ENCODE measurements around the gene PCDHGA1. TPM values are rescaled to one million over a fixed set of nuclear protein-coding genes. Genes with fewer than 3 reads are reported as not detected.

Gene PCDHGA1
- total RNA-seq, 1 experiment from 2014 or later = 3.6 TPM

- Histone ChIP-seq H3K36me3 (peaks cover 31% of the 10 kb centered on the region), H3K27me3 (no peaks in the 10 kb centered on the region), H3K4me3 (peak overlapping the region; percentile 70), H3K27ac (peak overlapping the region; percentile 86), H3K9me3 (replicated peaks) (0 out of 2 replicates have a peak, but pooled peaks cover 2% of the 10 kb centered on the region), H3K4me1 (peaks cover 17% of the 10 kb centered on the region)
- peak; percentile 76 to 83 for DNase-seq
Measured at GRCh38 chr5:141476132-141476911, 146.0 kb downstream of the PCDHGA1 start.

GRCh38 chr5:141477044-141477575, 146.8 kb downstream of the PCDHGA1 start:
- Histone ChIP-seq H3K36me3 (peaks cover 37% of the 10 kb centered on the region), H3K4me1 (peaks cover 17% of the 10 kb centered on the region), H3K27me3 (no peaks in the 10 kb centered on the region), H3K4me3 (peak overlapping the region; percentile 70), H3K27ac (peak overlapping the region; percentile 86), H3K9me3 (replicated peaks) (peaks cover 5% of the 10 kb centered on the region; the same call in 1 of the 2 replicates)
- peak in 1 of 2 experiments; percentile 31 for DNase-seq

- H3K27ac ChIP-seq = no peak overlapping the region
- no peaks in the 10 kb centered on the region for H3K27me3 ChIP-seq
- peaks cover 44% of the 10 kb centered on the region for H3K36me3 ChIP-seq
- peaks cover 6% of the 10 kb centered on the region; the same call in 1 of the 2 replicates for H3K9me3 ChIP-seq (replicated peaks)
- H3K4me1 ChIP-seq = peaks cover 17% of the 10 kb centered on the region
- H3K4me3 ChIP-seq = peak overlapping the region; percentile 70
- peak in 1 of 2 experiments; percentile 47 for DNase-seq
Measured at GRCh38 chr5:141477815-141478214, 147.5 kb downstream of the PCDHGA1 start.

- Histone ChIP-seq H3K27ac (no peak overlapping the region), H3K36me3 (peaks cover 50% of the 10 kb centered on the region), H3K9me3 (replicated peaks) (peaks cover 10% of the 10 kb centered on the region; the same call in 1 of the 2 replicates), H3K4me1 (peaks cover 17% of the 10 kb centered on the region), H3K4me3 (peak overlapping the region; percentile 70), H3K27me3 (no peaks in the 10 kb centered on the region)
- DNase-seq = peak in 1 of 2 experiments; percentile 25
Measured at GRCh38 chr5:141478321-141478945, 148.1 kb downstream of the PCDHGA1 start.

GRCh38 chr5:141479776-141480175, 149.5 kb downstream of the PCDHGA1 start:
- Histone ChIP-seq H3K27ac (no peak overlapping the region), H3K36me3 (peaks cover 64% of the 10 kb centered on the region), H3K9me3 (replicated peaks) (peaks cover 15% of the 10 kb centered on the region), H3K27me3 (no peaks in the 10 kb centered on the region), H3K4me1 (peaks cover 17% of the 10 kb centered on the region), H3K4me3 (no peak overlapping the region)
- no peak for DNase-seq

- DNase-seq = no peak
- H3K4me1 ChIP-seq = peaks cover 10% of the 10 kb centered on the region
- H3K36me3 ChIP-seq = peaks cover 96% of the 10 kb centered on the region
- H3K27ac ChIP-seq = no peak overlapping the region
- peaks cover 15% of the 10 kb centered on the region for H3K9me3 ChIP-seq (replicated peaks)
- H3K27me3 ChIP-seq = no peaks in the 10 kb centered on the region
- H3K4me3 ChIP-seq = no peak overlapping the region
Measured at GRCh38 chr5:141483902-141484301, 153.6 kb downstream of the PCDHGA1 start.

GRCh38 chr5:141484310-141484640, 154.0 kb downstream of the PCDHGA1 start:
- peaks cover 6% of the 10 kb centered on the region for H3K4me1 ChIP-seq
- DNase-seq = no peak
- H3K27ac ChIP-seq = no peak overlapping the region
- peaks cover 15% of the 10 kb centered on the region for H3K9me3 ChIP-seq (replicated peaks)
- no peak overlapping the region for H3K4me3 ChIP-seq
- H3K36me3 ChIP-seq = peaks cover 97% of the 10 kb centered on the region
- H3K27me3 ChIP-seq = no peaks in the 10 kb centered on the region

- no peak for DNase-seq
- Histone ChIP-seq H3K4me1 (peaks cover 1% of the 10 kb centered on the region), H3K27ac (no peak within 1 kb of the TSS), H3K9me3 (replicated peaks) (peaks cover 17% of the 10 kb centered on the region), H3K27me3 (no peaks in the 10 kb centered on the region), H3K4me3 (no peak within 1 kb of the TSS), H3K36me3 (peaks cover 97% of the 10 kb centered on the region)
Measured at GRCh38 chr5:141484641-141485311, 154.5 kb downstream of the PCDHGA1 start, which contains the start of gene PCDHGC4. Gene PCDHGC4, plus strand, starts transcription at chr5:141485030. Its CDS starts 144 bp downstream, at chr5:141485174.

GRCh38 chr5:141485321-141486055, 155.2 kb downstream of the PCDHGA1 start:
- peaks cover 97% of the 10 kb centered on the region for H3K36me3 ChIP-seq
- no peak overlapping the region for H3K4me3 ChIP-seq
- H3K27me3 ChIP-seq = no peaks in the 10 kb centered on the region
- no peaks in the 10 kb centered on the region for H3K4me1 ChIP-seq
- no peak for DNase-seq
- H3K27ac ChIP-seq = no peak overlapping the region
- peaks cover 18% of the 10 kb centered on the region for H3K9me3 ChIP-seq (replicated peaks)

GRCh38 chr5:141486091-141486490, 155.8 kb downstream of the PCDHGA1 start:
- Histone ChIP-seq H3K9me3 (replicated peaks) (peaks cover 17% of the 10 kb centered on the region), H3K4me1 (no peaks in the 10 kb centered on the region), H3K36me3 (peaks cover 97% of the 10 kb centered on the region), H3K4me3 (no peak overlapping the region), H3K27me3 (no peaks in the 10 kb centered on the region), H3K27ac (no peak overlapping the region)
- DNase-seq = no peak

GRCh38 chr5:141487131-141487530, 156.8 kb downstream of the PCDHGA1 start:
- Histone ChIP-seq H3K27me3 (no peaks in the 10 kb centered on the region), H3K9me3 (replicated peaks) (peaks cover 13% of the 10 kb centered on the region), H3K4me3 (no peak overlapping the region), H3K36me3 (peaks cover 99% of the 10 kb centered on the region), H3K4me1 (no peaks in the 10 kb centered on the region), H3K27ac (no peak overlapping the region)
- no peak for DNase-seq

- no peak for DNase-seq
- Histone ChIP-seq H3K36me3 (peaks cover 83% of the 10 kb centered on the region), H3K4me1 (peaks cover 4% of the 10 kb centered on the region; the same call in 1 of the 2 replicates), H3K27ac (no peak within 1 kb of the TSS), H3K27me3 (no peaks in the 10 kb centered on the region), H3K4me3 (no peak within 1 kb of the TSS), H3K9me3 (replicated peaks) (peaks cover 6% of the 10 kb centered on the region; the same call in 1 of the 2 replicates)
Measured at GRCh38 chr5:141488591-141489561, 158.6 kb downstream of the PCDHGA1 start, which contains the start of gene PCDHGC5. Gene PCDHGC5, plus strand, starts transcription at chr5:141489081. Its CDS starts 160 bp downstream, at chr5:141489241.

GRCh38 chr5:141489841-141490240, 159.5 kb downstream of the PCDHGA1 start:
- Histone ChIP-seq H3K9me3 (replicated peaks) (0 out of 2 replicates have a peak, but pooled peaks cover 3% of the 10 kb centered on the region), H3K4me3 (no peak overlapping the region), H3K27me3 (no peaks in the 10 kb centered on the region), H3K27ac (no peak overlapping the region), H3K4me1 (peaks cover 14% of the 10 kb centered on the region), H3K36me3 (peaks cover 83% of the 10 kb centered on the region)
- DNase-seq = no peak
